HG03469 (cell line): ENCODE measurements around the gene CDH8.
"Not testable (repeated sequence)": the region's sequence is repeated elsewhere in the genome, so short reads cannot be mapped to it uniquely, and the experiment has no call there.

Source experiments
- ATAC-seq: cut with Tn5 transposase; IDR thresholded peaks from one replicate; pipeline ENCODE4 v1.9.1; 2021; ENCODE audit warnings: mild to moderate bottlenecking, moderate library complexity, moderate number of reproducible peaks; ENCODE audit not compliant: unreplicated experiment

CDH8 gene

DNA sequence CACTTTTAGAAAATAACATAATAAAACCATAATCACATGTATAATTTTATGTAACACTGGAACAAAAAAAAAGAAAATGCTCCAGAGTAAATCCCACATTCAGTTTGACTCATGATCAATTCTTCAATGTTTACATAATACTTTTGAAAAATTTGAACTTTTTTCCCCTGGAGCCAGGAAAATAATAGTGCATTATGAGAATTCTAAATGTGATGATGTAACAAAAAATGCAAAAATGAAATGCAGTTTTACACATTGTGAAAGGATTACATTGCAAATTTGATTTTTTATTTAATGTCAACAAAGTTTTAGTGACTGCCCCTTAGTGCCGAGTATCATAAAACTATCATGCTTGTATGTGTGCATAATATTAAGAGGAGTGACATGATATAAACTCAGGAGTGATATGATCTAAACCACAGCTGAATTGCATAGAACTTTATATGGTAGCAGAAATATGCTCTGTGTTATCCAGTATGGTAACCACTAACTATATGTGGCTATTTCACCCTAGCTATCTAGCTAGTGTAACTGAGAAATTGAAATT lies 238.2 kb downstream of the CDH8 start:
- ATAC-seq: no peak

DNA sequence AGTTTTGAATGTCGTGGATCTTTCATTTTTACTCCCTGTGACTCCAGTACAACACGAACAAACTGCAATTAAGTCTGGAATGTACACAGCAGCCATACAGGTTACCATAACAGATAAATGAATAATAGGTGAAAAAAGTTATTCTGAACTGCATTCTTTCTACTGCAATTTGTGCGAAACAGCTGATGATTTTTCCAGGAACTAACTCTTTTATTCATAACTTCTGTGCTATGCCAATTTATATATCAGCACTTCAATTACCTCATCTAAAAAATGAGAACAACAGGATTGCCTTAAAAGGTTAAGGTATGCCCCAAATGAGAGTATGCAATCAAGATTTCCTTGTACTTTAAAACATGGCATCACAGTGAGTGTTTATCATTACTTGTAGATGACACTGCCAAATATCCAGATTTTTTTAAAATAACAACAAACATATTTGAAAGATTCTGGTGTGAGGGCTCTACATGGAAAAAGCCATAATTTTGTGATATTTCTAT lies 238.9 kb downstream of the CDH8 start:
- ATAC-seq: no peak

GRCh38 chr16:61792194-61792909 lies 243.9 kb downstream of the CDH8 start:
- ATAC-seq: no peak

DNA sequence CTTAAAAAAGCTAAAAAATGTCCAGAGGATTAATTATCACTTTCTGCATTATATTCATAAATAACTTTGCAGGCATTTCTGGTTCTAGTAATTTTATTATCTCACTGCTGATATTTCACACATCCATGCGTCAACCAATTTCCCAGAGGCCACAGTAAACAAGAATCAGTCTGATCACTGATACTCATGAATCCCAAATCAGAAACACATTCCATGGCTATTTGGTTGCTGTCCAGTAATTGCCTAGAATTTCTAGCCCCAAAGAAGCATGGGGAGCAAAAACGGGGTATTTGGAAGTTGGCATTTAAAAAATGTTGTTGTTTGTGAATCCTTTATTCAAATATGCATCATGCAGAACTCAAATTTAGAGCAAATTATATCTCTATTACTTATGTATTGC lies 244.8 kb downstream of the CDH8 start:
- ATAC-seq: no peak

- not testable (repeated sequence) for ATAC-seq
Observed at GRCh38 chr16:61781855-61782254, 254.4 kb downstream of the CDH8 start.

DNA sequence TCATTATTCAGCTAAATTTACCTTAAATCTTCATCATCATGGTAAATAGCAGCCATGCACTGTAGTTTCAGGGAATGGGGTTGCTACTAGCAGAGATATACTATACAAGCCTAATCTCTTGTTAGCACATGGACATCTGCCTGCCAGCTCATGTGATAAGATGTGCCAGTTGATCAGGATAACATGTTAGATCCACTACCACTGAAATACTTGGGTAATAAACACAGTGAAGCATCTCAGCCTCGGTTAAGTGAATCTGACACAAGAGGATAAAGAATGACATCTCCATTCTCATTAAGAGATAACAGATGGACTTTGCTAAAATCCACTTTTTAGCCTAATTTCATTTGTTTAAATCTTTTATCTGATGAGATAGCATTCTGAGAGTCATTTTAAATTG lies 256.1 kb downstream of the CDH8 start:
- no peak for ATAC-seq

DNA sequence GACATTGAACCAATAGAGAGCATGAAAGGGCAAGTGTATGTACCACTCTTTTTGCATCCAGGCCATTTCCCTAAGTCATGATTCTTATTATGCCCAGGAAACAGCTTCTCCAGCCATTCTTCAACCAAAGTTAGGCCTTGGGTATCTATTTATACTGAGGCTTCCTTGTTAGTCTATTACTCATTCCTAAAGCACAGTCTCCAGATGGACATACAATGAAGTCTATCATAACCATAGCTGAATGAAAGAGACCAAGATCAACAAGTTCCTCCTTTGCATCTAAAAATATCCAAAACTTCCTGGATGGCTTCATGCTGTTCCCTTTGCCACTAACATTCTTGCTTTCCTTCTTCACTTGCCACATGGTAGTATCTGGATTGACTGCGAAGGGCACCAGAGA lies 265.9 kb downstream of the CDH8 start:
- ATAC-seq: no peak

DNA sequence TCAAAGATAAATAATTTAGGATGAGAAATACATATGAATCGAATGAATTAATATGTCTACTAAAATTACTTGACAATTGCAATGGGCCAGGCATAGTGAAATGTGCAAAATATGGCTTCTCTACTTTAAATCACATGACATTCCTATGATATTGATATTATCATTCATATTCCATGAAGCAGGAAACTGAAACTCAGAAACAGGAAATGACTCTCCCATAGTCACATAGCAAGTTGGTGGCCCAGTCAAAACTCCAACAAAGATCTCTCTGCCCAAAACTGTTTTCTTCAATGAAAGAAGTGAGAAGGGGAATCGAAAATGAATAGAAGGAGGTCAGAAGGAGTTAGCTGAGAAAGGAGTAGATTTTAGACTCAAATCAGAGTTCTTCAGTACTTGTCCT lies 272.2 kb downstream of the CDH8 start:
- no peak for ATAC-seq

- ATAC-seq: no peak
Observed at GRCh38 chr16:61763013-61763412, 273.2 kb downstream of the CDH8 start.

GRCh38 chr16:61730997-61731396 lies 305.2 kb downstream of the CDH8 start:
- ATAC-seq: no peak

DNA sequence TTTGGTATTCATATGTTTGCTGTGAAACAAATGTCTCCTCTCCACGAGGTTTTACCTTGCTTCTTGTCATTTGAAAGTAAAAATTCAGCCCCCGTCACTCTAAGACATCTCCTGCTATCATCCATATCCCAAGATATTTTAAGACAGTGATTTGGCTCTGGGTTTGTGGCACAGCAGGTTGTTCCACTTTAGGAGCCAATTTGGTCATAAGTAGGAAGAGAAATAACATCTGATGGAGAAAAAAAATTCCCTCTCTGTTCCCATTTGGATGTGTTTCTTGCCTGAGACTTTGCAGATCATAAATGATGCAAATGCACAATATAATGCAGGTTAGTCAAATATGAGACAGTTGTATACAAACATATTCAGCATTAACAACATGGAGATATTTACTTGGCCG lies 309.5 kb downstream of the CDH8 start:
- ATAC-seq: no peak

GRCh38 chr16:61726125-61726524 lies 310.1 kb downstream of the CDH8 start:
- no peak for ATAC-seq

DNA sequence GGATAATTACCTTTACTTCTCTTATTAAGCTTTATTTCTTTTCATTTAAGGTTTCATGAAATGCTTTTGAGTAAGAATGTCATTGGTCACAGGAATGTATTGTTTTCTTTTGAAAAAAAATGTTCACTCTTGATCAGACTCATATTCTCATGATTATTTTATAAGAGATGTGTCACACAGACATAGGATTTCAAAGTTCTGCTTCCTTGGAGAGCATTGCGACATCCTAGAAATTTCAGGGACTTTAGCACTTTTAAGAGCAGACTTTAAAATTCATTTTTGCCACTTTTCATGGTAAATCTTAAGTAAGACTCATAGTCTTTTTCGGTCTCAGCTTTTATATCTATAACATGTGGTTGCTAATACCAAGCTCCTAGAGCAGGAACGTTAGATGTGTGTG lies 314.7 kb downstream of the CDH8 start:
- ATAC-seq: no peak

DNA sequence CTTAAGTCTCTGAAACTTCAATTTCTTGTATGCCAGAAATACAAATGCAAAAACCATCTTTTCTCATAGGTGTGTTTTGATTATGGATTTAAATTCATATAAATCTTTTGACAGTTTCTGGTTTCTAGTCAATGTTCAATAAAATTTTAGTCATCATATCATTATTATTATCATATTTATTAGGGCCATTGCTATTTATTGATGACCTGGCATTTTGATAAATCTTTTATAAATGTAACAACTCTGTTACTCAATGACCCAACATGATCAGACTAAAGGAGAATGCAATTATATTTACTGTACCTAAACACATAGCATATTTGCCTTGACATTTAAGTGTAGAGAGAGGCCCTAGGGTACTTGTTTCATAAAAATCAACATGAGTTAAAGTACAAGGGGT lies 320.8 kb downstream of the CDH8 start:
- ATAC-seq: no peak

- ATAC-seq: no peak
Observed at GRCh38 chr16:61713787-61714186, 322.5 kb downstream of the CDH8 start.

DNA sequence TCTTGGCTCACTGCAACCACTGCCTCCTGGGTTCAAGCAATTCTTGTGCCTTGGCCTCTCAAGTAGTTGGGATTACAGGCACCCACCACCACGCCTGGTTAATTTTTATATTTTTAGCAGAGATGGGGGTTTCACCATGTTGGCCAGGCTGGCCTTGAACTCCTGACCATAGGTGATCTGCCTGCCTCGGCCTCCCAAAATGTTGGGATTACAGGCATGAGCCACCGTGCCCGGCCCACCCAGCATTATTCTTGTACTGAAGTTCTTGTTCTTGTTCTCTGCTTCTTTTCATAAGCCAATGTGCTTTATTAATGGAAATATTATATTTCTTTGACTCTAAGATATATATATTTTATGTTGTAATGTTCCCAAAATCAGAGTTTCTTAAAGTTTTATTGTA lies 336.6 kb downstream of the CDH8 start:
- ATAC-seq: not testable (repeated sequence)

GRCh38 chr16:61684541-61684940 lies 351.7 kb downstream of the CDH8 start:
- no peak for ATAC-seq

DNA sequence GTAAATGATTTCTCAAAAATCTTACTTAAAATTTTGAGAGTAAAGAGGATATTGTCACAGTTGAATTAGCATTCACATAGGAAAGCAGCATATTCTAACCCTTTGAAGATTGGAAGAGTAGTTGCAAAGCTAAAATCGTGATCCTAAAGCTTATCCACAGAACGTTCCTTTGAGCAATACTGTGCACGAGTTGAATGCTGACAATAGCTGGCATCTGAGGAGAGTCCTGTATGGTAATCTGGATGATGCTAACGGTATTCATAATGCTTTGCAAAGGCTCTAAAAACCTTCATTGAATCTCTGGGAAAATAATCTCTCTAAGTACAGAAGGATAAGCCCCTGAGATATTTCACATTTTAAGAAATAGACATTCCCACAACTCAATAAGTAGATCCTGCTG lies 354.6 kb downstream of the CDH8 start:
- ATAC-seq: no peak

DNA sequence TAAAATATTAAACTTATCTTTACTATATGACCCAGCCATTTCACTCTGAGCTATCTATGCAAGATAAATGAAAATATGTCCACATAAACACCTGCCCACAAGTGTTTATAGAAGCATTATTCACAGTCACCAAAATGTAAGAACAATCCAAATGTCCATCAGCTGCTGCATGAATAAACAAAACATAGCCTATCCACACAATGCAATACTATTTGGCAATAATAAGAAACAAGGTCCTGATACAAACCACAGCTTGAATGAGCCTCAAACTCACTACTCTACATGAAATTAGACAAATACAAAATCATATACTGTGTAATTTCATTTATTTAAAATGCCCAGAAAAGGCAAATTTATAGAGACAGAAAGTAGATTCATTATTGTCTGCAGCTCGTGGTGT lies 355.1 kb downstream of the CDH8 start:
- ATAC-seq: no peak

GRCh38 chr16:61678182-61678581 lies 358.1 kb downstream of the CDH8 start:
- ATAC-seq: no peak

GRCh38 chr16:61677776-61678175 lies 358.5 kb downstream of the CDH8 start:
- no peak for ATAC-seq

- no peak for ATAC-seq
Observed at GRCh38 chr16:61676740-61677139, 359.5 kb downstream of the CDH8 start.

DNA sequence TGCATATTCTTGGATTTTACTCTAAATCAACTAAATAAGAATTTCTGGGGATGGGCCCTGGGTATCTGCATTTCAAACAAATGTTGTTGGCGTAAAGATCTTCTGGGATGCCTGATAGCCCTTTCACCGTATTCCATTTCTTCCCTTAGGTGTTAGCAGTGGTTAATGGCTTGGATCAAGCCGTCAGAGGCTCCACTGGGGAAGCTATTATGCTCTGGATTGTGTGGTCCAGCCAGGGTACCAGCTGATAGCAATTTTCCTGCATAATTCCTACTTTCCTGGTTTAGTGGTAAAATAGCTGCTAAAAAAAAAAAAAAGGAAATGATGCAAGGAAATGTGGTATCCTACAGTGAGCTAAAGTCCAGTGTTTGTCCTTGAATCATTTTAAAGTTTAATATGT lies 365.1 kb downstream of the CDH8 start:
- ATAC-seq: no peak
